HepG2 (cell line): ENCODE data around the gene SSNA1. TPM values are rescaled to one million over a fixed set of nuclear protein-coding genes. Genes with fewer than 3 reads are reported as not detected.

Source experiments
- AKNA ChIP-seq: sonication (generic); formaldehyde crosslinking; IDR thresholded peaks from 2 replicates; pipeline ENCODE4 v1.4.0; 2020; ENCODE audit warnings: missing genetic modification reagents, borderline replicate concordance
- JARID2 ChIP-seq: sonication (generic); formaldehyde crosslinking; IDR thresholded peaks from 2 replicates; pipeline ENCODE4 v1.8.1; 2023; ENCODE audit warnings: missing genetic modification reagents, inconsistent platforms; ENCODE audit not compliant: insufficient replicate concordance
- PRPF4 ChIP-seq: fragments of 200-400 bp; formaldehyde crosslinking; IDR thresholded peaks from 2 replicates; pipeline ENCODE4 v1.6.1; 2016; ENCODE audit warnings: low read length, low read depth; ENCODE audit not compliant: poor library complexity, severe bottlenecking
- RAD21 ChIP-seq: fragments of 450-650 bp; formaldehyde crosslinking; IDR thresholded peaks from 2 replicates; pipeline ENCODE4 v1.5.0; 2020; ENCODE audit warnings: mild to moderate bottlenecking
- SNAPC5 ChIP-seq: sonication (generic); formaldehyde crosslinking; IDR thresholded peaks from 2 replicates; pipeline ENCODE4 v1.8.1; 2023; ENCODE audit warnings: mild to moderate bottlenecking, missing genetic modification reagents, borderline replicate concordance
- TCF12 ChIP-seq, 2 experiments: fragments of 450-650 bp in 1 of 2; sonication (generic) in 1 of 2; formaldehyde crosslinking in 1 of 2; IDR thresholded peaks; 2 replicates each; pipeline versions ENCODE4 v1.6.1 to v1.8.0; 2017 to 2022; ENCODE audit warnings: antibody characterized with exemption in 1 of 2, mild to moderate bottlenecking in 1 of 2, missing genetic modification reagents in 1 of 2, moderate library complexity in 1 of 2
- ZNF18 ChIP-seq: sonication (generic); formaldehyde crosslinking; IDR thresholded peaks from 2 replicates; pipeline ENCODE4 v1.8.0; 2022; ENCODE audit warnings: mild to moderate bottlenecking, missing genetic modification reagents; ENCODE audit not compliant: insufficient replicate concordance
- ZNF253 ChIP-seq: sonication (generic); formaldehyde crosslinking; IDR thresholded peaks from 2 replicates; pipeline ENCODE4 v1.8.0; 2022; ENCODE audit warnings: mild to moderate bottlenecking, missing genetic modification reagents, borderline replicate concordance
- ZNF318 ChIP-seq: sonication (generic); formaldehyde crosslinking; IDR thresholded peaks from 2 replicates; pipeline ENCODE4 v1.4.0; 2020; ENCODE audit warnings: mild to moderate bottlenecking, missing genetic modification reagents
- ZNF557 ChIP-seq: sonication (generic); formaldehyde crosslinking; IDR thresholded peaks from 2 replicates; pipeline ENCODE4 v1.4.0; 2020; ENCODE audit warnings: missing genetic modification reagents
- ZNF615 ChIP-seq: sonication (generic); formaldehyde crosslinking; IDR thresholded peaks from 2 replicates; pipeline ENCODE4 v1.5.0; 2020; ENCODE audit warnings: mild to moderate bottlenecking, missing genetic modification reagents, borderline replicate concordance
- polyA plus RNA-seq, 8 experiments: library from polyadenylated mRNA; depleted of rRNA in 3 of 8; stranded (reverse) in 7 of 8; unstranded in 1 of 8; fragments of >200 nt; fragmentation: Illumina TruSeq in 4 of 8; extraction: Trizol in 4 of 8; gene quantifications; 2 replicates each; pipeline versions ENCODE4 v1.2.1 to v1.2.3, GENCODE V29; 2011 to 2016; ENCODE audit warnings: low read depth in 4 of 8, missing spikeins in 1 of 8, mixed read lengths in 1 of 8; ENCODE audit not compliant: insufficient read depth in 1 of 8
- total RNA-seq, 5 experiments: library from RNA; depleted of rRNA; stranded (reverse); fragments of >200 nt; fragmentation: Illumina TruSeq; extraction: Trizol; gene quantifications; 2 replicates each; pipeline ENCODE4 v1.2.3, GENCODE V29; 2016; ENCODE audit warnings: low read depth in 1 of 5

SSNA1 gene
- total and polyA plus RNA-seq, 2 of the 13 experiments (the other 11 are each of a cell fraction or from before 2014, with no cell fraction given) = 35.9 to 49.4 TPM

- TF ChIP-seq AKNA (CRISPR knock-in tag) (no peak), ZNF253 (CRISPR knock-in tag) (0 out of 2 replicates have a peak, but pooled peaks have one; percentile 47), TCF12 (IDR thresholded peaks at IDR 0.05) (no peak), TCF12 (CRISPR knock-in tag; IDR thresholded peaks at IDR 0.05) (no peak), JARID2 (CRISPR knock-in tag) (no peak), PRPF4 (no peak), ZNF557 (CRISPR knock-in tag) (no peak), RAD21 (CRISPR knock-in tag) (no peak), ZNF615 (no peak), ZNF18 (CRISPR knock-in tag) (no peak), ZNF318 (CRISPR knock-in tag) (no peak), SNAPC5 (no peak)
These were observed 19.3 kb upstream of the SSNA1 start (continued) for GRCh38 chr9:137168904-137169856.
